ENCODE measurements around the gene NAA20.
"Not testable (repeated sequence)": the region's sequence is repeated elsewhere in the genome, so short reads cannot be mapped to it uniquely, and the experiment has no call there.

Gene NAA20

DNA sequence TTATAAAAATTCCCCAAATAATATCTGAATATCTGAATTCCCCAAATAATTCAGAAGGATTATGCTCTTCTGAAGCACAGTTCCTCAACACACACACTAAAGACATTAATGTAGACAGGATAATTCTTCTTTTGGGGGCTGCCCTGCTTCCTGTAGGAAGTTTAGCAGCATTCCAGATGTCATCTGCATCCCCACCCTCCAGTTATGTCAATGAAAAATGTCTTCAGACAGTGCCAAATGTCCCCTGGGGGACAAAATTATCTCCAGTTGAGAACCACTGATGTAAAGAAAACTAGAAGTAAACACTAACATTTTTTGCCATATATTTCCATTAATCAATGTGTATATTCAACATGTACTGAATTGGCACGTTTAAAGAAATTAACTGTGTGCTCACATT, 25.9 kb upstream of the NAA20 start:
- DNase-seq (ENCODE audit: low read depth in 1 of 2, low spot score in 1 of 2): no peak

DNA sequence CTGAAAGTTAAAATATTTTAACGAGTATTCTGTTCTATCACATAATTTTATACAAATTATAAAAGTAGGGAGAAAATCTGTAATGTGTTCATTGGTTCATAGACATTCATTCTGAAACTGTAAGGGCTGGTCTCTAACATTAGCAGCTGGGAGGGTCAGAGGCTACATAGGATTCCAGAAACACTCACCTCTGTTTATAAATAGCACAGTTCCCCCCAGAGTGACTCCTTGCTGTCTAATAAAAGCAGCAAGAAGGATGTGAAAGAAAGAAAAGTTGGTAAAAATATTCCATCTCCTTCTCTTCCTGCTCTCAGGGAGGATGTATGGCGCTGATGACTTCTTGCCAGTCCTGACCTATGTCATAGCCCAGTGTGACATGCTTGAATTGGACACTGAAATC, 25.3 kb upstream of the NAA20 start:
- DNase-seq (ENCODE audit: low read depth in 1 of 2, low spot score in 1 of 2): no peak

DNA sequence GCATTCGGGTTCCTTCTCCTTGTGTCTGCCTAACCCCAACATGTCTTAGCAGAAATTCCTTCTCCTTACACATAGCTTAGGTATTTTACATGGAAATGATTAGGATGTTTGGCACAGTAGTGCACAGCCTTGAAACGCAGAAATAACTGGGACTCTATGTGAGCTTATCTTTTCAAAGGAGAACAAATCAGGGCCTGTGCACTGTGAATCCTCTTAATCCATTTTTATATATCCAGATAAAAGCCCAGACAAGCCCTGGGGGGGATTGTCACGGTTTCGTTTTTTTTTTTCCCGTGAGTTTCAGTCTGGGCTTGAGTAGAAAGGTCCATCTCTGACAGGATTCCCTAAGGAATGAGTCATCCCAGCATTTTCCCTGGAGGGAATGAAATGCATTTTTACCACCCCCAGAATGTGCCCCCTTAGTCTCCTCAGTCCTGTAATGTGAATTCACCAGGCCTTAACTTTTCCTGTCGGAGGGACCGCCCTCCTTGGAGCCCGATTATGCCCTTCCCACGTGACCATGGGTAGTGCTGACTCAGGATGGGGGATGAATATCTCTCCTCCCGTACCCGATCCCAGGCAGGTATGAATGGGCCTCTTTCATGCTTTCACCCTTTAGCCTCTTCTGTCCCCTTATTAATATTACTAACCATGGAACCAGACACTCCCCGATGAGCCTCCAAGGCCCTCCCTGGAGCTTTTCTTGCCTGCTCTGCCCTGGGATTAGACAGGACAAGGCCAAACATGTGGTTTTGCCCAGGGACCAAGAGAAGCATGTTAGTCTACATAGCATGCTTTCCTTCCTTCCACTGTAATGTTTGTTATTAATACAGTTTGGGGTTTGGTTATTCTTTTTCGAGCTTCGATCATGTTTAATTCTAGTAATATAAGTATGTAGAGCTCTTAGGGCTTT, 23.9 kb upstream of the NAA20 start:
- DNase-seq (ENCODE audit: low read depth in 1 of 2, low spot score in 1 of 2): no peak

DNA sequence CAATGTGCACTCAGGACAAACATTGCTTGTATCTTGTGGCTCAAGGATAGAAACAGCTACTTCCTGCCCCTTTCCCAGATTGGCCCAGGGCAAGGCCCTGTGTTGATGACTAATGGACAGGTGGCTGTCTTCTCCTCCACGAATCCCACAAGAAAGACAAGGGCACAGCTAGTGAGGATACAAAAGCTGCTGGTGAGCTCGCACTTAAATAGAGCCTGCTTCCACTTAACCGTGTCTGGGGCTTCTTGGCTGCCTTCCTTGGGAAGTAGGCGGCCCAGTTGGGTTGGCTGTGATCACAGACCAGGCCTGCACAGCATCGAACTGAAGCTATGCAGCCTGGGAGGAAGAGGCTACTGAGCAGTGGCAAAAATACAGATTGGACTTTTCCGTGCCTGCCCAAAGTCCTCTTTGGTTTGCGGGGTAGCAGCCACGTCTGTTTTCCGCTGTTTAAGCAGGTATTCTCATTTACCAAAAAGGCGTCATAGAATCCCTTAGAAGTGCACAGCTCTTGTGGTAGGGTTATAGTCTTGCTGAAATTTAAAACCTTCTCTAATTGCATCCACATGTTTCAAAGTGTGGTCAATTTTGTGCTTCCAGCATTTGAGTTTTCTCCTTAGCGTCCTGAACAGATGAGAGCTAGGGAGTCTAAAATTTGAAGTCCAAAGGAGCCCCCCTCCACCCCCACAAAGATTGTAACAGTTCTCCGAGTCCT, 23.0 kb upstream of the NAA20 start:
- no peak for DNase-seq (ENCODE audit: low read depth in 1 of 2, low spot score in 1 of 2)

DNA sequence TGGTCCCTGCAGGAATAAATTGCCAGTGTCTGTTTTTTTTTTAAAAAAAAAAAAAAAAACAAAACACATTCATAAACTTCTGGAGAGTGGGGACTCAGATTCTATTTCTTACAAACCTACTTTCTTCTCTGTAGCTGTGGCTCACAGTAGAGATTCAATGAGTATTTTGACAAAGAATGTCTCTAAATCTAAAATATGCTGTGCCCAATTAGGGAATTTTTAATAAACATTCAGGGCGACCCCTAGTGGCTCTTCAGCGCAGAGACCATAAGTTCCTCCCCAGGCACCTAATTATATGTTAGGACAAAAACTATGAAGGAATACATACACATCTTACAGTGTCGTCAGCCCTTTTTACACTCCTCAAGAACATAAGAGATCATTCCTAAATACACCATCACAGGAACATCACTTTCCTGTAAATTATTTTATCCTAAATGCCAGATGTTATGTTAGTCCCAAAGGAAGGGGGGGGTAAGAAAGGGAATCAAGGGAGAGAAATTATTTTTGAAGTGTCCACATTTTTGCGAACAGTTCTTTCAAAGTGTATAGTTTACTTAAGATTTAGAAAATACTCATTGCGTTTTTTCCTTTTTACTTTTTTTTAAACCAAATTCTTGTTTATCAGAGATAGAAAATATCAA, 21.8 kb upstream of the NAA20 start:
- DNase-seq (ENCODE audit: low read depth in 1 of 2, low spot score in 1 of 2): no peak

DNA sequence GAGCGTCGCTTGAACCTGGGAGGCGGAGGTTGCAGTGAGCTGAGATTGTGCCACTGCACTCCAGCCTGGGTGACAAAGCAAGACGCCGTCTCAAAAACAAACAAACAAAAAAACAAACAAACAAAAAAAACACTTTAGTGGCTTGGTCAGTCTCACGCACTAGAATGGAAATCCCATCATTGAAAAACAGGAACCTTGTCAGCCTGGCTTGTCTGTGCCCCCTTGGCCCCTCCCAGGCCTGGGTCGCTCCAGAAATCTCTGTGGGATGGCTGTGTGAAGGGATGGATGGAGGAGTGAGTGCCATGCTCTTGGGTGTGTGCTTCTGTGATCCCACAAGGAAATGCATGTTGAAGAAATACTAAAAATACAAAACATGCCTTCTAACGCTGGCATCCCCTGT, 20.9 kb upstream of the NAA20 start:
- DNase-seq (ENCODE audit: low read depth in 1 of 2, low spot score in 1 of 2): no peak

DNA sequence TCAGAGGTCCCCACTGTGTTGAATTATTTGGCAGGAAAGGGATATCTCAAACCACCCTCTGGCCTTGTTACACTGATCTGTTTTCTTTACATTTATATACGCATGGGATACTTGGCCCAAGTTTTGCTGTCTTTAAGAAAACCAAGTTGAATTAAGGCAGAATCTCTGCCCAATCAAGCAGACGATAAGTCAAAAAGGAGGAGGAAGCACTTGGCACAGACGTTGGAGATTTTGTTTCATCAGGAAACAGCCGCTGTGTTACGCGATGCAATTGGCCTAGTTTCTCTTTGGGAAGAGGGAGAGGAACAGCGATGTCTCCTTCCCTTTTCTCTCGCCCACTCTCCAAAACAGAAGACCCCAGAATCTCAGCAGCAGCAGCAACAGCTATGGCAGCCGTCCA, 20.2 kb upstream of the NAA20 start:
- no peak for DNase-seq (ENCODE audit: low read depth in 1 of 2, low spot score in 1 of 2)

DNA sequence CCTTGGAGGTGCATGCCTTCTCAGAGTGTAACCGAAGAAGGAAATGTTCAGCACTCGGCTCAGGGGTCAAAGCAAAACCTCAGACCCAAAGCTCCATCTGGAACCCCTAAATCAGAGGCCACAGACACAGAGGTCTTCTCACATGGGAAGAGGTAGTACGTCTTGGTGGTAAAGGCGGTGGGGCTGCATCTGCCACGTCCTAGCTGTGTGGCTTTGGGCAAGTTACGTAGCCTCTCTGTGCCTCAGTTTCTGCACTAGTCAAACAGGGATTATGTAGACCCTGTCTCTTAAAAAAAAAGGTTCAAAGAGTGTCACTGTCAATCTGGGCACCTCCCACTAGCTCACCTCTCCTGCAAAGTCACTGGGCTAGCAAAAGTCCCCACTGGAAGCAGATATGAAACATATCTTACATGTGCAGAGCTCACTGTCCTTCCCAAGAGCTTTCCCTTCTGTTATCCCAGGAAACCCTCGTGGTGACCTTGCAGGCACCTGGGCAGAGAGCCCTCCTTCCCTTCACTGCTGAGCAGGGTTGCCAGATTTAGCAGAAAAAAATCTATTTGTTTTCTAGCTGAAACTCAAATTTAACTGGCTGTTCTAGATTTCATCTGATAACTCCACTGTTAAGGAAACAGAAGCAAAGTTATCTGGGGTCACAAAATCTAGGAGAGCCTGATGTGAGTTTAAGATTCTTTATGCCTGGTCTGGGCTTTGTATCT, 18.0 kb upstream of the NAA20 start:
- DNase-seq (ENCODE audit: low read depth in 1 of 2, low spot score in 1 of 2): no peak

DNA sequence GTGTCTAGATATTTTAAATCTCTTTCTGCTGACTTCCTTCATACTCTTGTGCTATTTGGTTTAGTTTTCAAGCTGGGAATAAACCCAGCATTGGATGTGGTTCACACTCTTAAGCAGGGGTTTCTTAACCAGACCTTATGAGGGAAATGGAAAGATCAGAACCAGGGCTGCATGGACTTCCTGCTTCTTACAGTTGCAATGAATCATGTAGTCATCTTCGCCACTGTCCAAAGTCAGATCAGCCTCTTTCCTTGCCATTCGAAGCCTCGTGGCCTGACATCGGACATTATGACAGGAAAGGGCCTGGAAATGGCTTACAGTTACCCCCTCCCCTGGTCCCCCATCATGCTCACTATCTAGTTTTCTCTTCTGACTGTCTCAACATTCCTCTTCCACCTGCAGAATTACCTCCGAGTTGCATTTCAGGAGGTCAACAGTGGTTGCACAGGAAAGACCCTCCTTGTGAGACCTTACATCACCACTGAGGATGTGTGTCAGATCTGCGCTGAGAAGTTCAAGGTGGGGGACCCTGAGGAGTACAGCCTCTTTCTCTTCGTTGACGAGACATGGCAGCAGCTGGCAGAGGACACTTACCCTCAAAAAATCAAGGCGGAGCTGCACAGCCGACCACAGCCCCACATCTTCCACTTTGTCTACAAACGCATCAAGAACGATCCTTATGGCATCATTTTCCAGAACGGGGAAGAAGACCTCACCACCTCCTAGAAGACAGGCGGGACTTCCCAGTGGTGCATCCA, 16.8 kb upstream of the NAA20 start:
- DNase-seq (ENCODE audit: low read depth in 1 of 2, low spot score in 1 of 2): no peak

DNA sequence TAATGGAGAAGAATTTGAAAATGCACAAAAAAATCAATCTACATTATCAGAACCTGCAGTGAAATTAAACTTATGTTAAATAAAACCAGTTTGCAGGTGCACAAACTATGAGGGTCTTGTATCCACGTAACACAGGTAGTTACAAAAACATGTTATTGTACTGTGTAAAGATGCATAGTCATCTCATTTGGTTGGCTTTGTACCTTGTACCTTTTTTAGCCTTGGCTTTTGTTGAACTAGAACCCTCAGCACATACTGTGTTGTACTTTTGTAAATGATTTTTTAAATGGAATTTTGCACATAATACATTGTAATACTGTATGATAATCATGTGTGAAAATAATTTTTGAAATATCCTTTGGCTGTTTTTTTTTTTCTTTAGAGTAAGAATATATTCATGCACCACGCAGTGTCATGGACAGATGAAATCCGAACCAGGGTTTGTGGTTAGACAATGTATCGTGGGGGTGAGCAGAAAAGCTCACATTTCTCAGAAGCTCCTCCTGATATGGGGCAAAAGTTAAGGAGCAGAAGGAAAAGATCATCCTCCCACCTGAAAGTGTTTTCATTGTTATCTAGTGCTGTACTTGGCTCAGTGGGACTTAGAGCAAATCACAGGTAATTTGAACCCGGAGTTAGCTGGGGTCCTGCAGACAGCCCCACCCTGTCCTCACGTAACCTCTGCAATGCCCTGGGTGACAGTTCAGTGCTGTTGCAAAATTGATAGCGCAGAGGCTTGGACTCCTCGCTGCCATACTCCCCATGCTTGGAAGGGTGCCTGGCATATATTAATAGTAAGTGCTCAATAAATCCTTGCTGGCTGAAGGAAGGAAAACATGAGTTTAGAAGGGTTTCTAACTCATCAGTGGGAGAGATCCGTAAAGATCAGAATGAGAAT, 14.8 kb upstream of the NAA20 start:
- no peak for DNase-seq (ENCODE audit: low read depth in 1 of 2, low spot score in 1 of 2)

DNA sequence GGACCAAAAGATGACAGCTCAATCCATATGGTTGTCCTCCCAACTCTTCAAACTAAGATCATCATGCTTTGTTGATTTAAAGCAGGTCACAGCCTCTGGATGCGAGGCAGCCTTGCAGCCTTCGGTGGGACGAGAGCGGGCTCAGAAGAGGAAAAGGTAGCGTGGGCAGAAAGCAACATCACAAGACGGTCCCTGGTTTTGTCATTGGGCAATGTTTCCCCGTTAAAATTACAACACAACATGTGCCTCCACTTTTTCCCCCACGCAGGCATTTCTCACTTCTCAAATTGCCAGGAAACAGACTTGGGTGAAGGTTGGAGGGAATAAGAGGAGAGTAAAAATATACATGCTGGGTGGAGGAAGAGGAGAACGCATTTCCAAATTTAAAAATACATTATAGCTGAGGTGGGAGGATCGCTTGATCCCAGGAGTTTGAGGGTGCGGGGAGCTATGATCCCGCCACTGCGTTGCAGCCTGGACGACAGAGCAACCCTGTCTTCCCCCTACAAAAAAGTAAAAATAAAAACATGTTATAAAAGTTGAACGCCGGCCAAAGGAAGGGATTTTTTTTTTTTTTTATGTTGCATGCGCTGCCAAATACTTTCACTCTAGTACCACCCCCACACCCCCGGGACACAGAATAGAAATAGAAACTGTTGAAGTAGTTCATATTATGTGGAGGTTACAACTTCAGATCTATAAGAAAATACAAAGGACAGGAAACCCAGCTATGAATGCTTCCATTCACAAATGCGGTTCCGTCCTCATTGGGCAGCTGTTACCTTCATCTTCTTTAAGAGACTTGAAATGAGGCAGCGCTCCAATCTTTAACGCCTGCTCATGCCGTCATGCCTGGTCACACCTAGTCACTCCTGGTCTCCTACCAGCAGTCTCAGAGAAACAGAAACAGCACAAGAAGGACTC, 13.9 kb upstream of the NAA20 start:
- DNase-seq (ENCODE audit: low read depth in 1 of 2, low spot score in 1 of 2): no peak

DNA sequence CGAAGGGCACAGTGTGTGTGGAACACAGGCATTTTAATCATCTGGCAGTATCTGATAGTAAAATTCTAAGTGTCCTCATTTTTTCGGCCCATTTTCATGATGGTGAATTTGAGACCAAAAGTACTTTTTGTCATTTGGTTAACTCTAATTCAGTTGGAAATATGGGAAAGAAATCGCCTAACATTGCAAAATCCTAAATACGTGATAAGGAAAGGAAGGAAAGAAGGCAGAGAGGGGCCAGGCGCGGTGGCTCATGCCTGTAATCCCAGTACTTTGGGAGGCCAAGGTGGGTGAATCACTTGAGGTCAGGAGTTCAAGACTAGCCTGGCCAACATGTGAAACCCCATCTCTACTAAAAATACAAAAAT, 13.2 kb upstream of the NAA20 start:
- DNase-seq (ENCODE audit: low read depth in 1 of 2, low spot score in 1 of 2): not testable (repeated sequence)

DNA sequence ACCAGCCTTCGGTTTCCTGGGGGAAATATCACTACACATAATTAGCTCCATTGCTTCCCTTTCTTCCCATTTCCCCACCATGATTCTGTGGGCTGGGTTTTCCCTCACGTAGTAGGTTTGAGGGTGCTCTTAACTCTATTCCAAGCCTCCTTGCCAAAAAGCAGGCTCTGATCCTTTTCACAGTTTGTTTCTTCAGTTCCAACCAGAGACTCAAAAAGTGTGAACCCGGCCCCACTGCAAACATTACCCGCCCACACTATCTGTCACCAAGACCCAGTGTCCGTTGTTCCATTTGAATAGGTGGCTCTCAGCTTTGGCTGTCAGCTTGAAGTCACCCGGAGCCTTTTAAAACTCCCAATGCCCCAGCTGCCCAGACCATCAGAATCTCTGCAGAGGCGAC, 11.8 kb upstream of the NAA20 start:
- DNase-seq (ENCODE audit: low read depth in 1 of 2, low spot score in 1 of 2): no peak

DNA sequence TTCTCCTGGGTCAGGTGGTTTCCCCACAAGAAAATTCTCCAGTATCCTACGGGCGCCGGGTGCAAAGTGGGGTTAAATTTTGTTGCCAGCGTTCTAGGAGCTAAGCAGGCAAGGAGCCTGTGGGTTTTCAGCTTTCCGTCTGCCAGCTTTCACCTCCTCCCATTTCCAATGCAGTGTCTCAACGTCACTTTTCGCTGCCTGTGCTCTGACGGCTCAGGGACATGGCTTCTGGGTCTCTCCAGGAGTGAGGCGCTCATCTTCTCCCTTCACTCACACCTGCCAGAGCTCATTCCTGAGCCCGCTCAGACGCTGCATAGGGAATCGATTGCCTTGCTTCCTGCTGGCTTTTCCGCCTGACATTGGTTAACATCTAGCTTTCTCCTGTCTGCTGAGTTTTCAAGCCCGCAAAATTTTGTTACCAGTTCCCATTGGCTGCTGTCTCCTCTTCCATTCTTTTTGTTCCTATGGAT, 7.3 kb upstream of the NAA20 start:
- DNase-seq (ENCODE audit: low read depth in 1 of 2, low spot score in 1 of 2): no peak

DNA sequence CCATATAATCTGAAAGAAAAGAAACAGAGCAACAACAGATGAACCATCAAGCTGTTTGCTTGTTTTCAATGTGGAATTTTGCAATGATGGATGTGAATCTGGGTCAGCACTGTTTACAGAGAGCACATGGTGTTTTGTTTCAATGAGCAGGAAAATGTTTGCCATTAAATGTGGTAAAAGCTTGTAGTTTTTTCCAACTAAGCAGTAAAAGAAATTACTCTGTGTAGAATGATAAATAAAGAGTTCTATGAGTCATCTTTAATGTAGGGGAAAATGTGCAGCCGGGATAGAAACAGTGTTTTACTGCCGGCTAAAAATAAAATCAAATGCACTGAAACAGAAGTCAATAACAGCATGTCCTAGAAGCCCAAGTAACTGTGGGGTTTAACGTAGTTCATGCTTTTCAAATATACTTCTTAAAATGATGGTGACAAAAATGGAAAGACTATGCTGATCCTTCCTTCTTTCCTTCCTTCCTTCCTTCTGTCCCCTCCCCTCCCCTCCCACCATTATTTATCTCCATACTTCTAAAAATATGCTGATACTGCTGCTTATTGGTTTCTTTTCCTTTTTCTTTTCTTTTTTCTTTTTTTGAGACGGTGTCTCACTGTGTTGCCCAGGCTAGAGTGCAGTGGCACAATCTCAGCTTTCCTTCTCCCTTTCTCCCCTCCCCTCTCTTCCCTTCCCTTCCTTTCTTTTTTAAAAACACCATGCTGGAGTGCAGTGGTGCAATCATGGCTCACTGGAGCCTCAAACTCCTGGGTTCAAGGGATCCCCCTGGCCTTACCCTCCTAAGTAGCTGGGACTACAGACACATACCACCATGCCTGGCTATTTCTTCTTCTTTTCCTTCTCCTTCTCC, 6.3 kb upstream of the NAA20 start:
- DNase-seq (ENCODE audit: low read depth in 1 of 2, low spot score in 1 of 2): no peak

DNA sequence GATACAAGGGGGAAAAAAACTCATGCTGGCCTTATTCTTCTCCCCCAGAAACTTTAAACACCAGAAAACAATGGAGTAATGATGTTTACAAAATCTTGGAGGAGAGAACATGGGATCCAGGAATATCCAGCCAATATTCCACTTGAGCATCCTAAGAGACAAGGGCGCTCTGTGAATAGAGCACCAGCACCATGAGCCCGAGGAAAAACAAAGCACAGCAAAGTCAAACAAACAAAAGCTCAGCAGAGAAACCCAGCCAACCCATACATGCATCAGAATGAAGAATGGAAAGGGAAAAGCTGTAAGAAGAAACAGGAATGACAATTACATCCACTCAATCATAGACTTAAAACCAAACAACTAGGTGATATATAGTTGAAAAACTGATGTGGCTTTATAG, 4.6 kb upstream of the NAA20 start:
- DNase-seq (ENCODE audit: low read depth in 1 of 2, low spot score in 1 of 2): no peak

DNA sequence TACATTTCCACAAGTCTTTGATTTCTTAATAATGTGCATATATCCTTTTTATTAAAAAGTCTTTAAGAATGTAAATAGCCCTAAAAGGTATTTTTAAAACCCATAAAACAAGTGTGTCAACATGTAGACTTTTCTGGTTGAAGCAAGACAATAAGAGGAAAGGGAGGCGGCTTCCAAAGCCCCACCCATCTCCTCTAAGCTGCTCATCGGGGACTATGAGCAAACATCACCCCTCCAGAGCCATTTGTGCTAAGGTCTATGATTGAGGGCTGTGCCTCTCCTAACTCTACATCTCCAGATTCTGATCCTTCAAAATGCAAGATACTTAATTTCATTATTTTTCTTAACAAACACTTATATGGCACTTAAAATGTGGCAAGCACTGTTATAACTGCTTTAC, 2.5 kb upstream of the NAA20 start:
- DNase-seq (ENCODE audit: low read depth in 1 of 2, low spot score in 1 of 2): no peak

DNA sequence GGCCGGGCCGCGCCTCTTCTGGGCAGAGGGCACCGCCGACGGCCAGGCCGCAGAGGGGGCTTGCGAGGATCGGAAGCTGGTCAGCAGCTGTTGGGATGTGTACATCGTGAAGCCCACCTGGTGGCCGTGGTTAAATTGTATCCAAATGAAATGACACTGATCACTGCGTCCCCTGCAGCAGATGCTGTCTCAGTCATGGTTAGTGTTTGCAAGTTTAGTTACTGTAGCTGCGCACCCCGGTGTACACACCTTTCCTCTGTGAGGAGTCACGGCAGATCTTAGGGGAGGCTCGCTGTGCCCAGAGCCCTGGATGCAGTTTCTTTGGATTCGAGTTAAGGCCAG, 653 bp downstream of the NAA20 start:
- no peak for DNase-seq (ENCODE audit: low read depth in 1 of 2, low spot score in 1 of 2)
